HG02840 (cell line): Measurements from ENCODE around the gene TFF2.

Source experiments
- ATAC-seq: cut with Tn5 transposase; IDR thresholded peaks from one replicate; pipeline ENCODE4 v1.9.1; 2021; ENCODE audit warnings: mild to moderate bottlenecking, moderate library complexity, moderate number of reproducible peaks; ENCODE audit not compliant: unreplicated experiment, low FRiP score

Gene TFF2

GRCh38 chr21:42384989-42385388, 34.2 kb upstream of the TFF2 start:
- ATAC-seq = no peak

DNA sequence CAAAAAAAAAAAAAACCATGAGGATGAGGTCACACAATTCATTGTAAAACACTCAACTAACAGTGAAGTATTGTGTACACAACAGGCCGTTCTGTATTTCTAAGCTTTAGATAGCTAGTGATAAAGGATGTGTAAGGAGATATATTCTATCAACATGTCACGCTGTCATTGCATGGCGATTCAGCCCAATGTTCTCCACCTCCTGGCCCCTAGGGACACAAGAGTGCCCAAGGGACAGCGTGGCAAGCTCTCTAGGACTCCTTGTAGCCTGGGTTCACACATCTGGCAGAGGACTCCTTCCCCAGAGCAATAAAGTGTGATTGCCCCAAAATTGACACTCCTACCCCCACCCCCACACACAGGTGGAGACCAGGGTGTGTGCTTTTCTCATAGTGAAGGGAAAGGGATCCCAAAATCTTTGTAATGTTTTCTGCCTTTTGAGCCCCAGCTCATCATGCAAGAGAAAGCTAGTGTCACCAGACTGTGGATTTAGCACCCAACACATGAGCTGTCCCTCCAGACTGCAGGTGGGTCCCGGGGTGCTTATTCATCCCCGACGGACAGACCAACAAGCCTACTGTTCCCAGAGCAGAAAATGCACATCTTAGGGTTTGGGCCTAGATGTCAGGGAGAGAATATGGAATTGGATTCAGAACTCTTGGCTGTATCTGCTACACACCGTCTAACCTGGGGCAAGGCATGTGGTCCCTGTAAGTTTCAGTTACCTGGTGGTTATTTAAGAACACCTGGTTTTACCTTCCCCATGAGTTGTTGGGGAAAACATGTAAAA, 33.6 kb upstream of the TFF2 start:
- no peak for ATAC-seq

- no peak for ATAC-seq
Measured at GRCh38 chr21:42383331-42383730, 32.5 kb upstream of the TFF2 start.

DNA sequence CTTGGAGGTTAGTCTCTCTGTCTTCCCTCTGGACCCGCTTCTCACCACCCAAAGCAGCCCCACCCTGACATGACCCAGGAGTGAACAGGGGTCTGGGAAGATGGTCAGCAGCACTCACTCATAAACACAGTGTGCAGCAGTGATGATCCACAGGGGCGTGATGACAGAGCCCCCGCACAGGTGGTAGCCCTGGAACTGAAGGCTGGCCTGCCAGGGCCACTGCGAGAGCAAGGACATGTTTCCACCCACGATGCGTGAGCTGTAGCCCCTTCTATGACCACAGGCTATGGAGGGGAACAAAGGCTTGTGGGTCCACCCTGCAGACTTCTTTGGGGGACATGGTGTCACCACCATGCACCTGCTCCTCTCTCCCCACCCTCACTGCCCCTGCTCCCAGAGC, 32.1 kb upstream of the TFF2 start:
- no peak for ATAC-seq

GRCh38 chr21:42381347-42381984, 30.7 kb upstream of the TFF2 start:
- no peak for ATAC-seq

- no peak for ATAC-seq
Measured at GRCh38 chr21:42379426-42380215, 28.8 kb upstream of the TFF2 start.

- ATAC-seq = no peak
Measured at GRCh38 chr21:42378418-42378817, 27.6 kb upstream of the TFF2 start.

- ATAC-seq = no peak
Measured at GRCh38 chr21:42377951-42378340, 27.2 kb upstream of the TFF2 start.

GRCh38 chr21:42377211-42377950, 26.6 kb upstream of the TFF2 start:
- no peak for ATAC-seq

- no peak for ATAC-seq
Measured at GRCh38 chr21:42376338-42376982, 25.7 kb upstream of the TFF2 start.

GRCh38 chr21:42375966-42376337, 25.2 kb upstream of the TFF2 start:
- no peak for ATAC-seq

GRCh38 chr21:42375506-42375905, 24.7 kb upstream of the TFF2 start:
- no peak for ATAC-seq

DNA sequence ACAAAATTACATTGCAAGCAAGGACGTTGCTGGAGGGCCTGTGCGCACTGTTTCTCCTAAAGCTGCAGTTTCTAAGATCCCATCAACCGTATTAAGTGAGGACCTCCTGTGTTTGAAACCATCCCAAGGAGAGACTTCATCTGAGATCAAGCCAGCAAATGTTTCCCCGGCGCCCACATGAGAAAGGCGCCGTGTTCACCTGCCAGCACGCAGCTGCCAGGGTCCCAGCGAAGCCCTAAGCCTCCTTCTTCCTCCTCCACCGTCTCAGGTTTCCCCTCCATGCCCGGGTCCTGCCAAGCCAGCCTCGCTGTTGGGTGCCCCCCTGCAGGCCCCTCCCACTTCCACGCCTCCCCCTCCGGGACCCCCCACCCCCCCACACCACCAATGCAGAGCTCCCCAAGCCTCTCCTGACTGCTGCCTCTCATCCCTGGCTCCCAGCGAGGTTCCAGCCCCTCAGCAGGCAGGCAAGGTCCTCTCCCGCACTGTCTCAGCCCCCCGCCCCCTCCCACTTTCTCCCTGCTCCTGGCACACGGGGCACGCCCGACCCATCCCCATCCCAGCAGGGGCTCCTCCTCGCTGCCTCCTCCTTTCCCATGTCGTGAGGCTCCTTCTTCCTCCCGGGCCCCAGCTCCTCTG, 24.2 kb upstream of the TFF2 start:
- ATAC-seq = no peak

DNA sequence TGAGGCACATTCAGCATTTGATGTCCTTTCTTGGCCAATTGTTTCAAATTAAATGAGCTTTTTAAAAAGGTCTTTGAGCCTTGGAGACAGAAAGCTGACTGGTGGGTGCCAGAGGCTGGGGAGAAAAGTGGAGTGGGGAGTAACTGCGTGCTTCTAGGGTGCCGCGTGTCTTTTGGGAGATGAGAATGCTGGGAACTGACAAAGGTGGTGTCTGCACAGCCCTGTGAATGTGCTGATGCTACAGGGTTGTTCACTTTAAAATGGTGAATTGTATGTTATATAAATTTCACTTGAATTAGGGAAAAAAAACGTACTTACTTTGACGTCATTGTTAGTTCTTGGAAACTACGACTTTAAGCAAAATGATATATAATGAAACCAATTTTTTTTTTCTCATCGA, 23.7 kb upstream of the TFF2 start:
- no peak for ATAC-seq

GRCh38 chr21:42373908-42374455, 23.2 kb upstream of the TFF2 start:
- ATAC-seq = no peak

- ATAC-seq = no peak
Measured at GRCh38 chr21:42373196-42373907, 22.6 kb upstream of the TFF2 start.

DNA sequence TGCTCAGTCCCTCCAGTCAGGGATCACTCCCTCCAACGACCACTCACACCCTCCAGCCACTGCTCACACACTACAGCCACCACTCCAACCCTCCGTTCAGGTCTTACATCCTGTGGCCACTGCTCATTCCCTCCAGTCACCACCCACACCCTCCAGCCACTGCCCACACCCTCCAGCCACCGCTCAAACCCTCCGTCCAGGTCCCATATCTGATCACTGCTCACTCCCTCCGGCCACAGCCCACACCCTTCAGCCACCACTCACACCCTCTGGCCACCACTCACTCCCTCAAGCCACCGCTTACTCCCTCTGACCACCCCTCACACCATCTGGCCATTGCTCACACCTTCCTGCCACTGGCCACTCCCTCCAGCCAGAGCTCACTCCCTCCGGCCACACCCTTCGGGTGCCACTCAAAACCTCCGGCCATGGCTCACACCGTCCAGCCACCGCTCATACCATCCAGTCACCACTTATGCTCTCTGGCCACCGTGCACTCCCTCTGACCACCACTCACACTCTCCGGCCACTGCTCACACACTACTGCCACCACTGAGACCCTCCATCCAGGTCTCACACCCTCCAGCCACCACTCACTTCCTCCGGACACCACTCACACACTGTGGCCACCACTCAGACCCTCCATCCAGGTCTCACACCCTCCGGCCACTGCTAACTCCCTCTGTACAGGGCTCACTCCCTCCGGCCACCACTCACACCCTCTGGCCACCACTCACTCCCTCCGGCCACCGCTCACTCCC, 20.3 kb upstream of the TFF2 start:
- ATAC-seq = no peak

GRCh38 chr21:42369821-42370220, 19.0 kb upstream of the TFF2 start:
- no peak for ATAC-seq
